Measurements from ENCODE around the gene LGALS4.

DNA sequence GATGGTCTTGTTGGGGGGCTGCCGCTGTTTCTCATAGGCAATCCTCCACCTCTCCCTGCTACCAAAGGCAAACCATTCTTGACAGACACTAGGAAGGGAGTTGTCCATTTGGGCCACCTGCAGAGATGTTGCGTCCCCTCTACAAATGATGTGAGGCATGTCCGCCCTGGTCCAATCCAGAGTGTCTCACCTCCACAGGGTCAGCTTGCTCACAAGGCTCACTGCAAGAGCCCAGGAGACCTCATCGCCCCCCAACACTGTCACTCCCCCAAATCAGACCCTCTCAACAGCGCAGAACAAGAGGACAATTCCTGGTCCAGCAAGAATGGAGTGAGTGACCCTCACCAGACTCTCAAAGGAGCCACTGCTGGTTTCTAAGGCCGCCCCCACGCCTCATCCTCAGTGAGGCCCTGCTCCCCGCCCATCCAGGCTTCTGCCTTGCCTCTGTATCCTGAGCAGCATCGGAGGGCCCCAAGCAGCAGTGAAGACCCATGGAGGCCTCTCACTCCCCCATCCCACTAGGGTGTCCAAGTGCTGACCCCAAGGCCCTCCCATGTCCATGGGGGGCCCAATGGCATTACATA lies 30.5 kb upstream of the LGALS4 start:
- TF ChIP-seq POLR2A (IDR thresholded peaks at IDR 0.05; ENCODE audit: low read length) (no peak), GATA1 (IDR thresholded peaks at IDR 0.05; ENCODE audit: low read depth, low read length) (no peak)
